Activated T-cell treated with anti-CD3 and anti-CD28 coated beads, Interleukin-2, amount 50 U/mL, for 1 hour (primary cell): ENCODE data around the gene UIMC1.

ENCODE experiments used
- DNase-seq: peaks from one replicate; pipeline ENCODE4 v3.0.0-alpha.2; 2020

Gene UIMC1

GRCh38 chr5:176866707-176867310 lies 139.8 kb downstream of the UIMC1 start:
- DNase-seq, result no peak

DNA sequence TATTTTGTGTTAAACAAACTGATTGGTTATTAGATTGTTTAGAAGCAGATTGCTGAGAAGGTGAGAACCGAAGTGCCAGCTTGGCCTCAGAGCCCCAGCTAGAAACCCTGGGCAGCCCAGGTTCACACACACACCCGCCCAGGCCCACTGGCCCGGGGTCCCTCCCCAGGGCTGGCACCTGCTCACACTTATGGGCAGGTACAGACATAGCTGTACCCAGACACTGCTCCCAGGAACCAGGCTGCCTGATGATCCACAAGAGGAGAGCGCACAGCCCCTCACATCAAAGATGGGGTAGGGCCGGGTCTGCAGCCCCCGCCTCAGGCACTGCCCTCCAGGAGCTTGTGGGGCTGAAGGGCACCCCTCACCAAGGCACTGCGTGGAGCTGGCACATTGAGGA lies 140.6 kb downstream of the UIMC1 start:
- DNase-seq, result no peak

DNA sequence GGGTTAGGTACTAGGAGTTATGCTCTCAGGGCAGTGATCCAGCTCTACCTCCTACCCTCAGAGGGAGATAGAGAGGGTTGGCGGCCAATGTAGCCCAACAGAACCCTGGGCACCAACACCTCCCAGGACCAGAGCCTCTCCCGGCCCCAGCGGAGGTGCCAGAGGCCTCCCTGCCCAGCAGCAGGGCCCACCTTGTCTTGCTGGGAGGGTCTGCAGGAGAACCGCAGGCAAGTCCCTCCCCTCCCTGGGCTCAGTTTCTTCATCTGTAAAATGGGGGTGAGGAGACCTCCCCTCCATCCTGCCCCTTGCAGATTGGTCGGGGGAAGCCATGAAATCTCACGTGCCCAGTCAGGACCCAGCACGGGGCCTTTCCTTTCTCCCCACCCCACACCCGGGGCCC lies 141.8 kb downstream of the UIMC1 start:
- DNase-seq, result no peak

DNA sequence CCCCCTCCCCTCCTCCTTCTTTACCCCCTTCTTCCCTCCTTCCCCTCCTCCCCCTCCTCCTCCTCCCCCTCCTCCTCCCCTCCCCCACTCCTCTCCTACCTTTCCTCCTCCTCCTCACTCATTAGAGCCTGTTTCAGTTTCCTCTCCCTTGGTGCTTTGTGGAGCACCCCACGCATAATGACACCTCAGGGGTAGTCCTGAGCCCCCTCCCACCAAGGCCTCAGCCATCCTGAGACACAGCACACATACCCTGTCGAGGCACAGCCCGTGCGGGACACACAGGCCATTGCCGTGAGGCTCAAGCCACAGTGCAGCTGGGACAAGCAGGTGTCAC lies 142.8 kb downstream of the UIMC1 start:
- DNase-seq, result no peak

DNA sequence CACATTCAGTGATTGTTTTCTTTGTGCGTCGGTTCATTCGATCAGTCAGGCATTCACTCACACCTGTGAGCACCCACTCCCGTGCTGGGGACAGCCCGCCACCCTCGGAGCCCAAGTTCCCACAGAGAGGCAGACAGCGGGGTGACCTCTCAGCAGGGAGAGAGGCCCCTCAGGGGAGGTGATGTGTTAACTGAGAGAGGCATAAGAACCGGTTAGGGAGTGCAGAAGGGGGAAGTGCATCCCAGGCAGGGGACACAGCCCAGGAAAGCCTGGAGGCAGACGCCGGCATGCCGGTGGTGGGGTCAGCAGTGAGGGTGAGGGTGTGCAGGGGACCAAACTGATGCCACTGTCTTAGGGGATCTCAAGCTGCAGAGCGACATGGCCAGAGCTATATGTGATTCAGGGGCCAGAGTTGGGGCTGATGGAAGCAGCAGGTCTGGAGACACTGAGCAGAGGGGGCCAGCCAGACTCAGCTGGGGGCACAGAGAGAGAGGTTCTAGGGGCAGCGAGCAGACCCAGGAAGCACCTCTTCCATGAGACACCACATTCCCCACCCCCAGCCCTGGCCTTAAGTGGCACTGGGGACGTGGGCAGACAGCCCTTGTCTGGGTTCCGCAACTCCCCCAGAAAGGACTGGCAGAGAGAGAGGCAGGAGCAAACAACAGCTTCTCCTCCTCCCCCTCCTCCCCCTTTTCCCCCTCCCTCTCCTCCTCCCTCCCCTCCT lies 143.4 kb downstream of the UIMC1 start:
- no peak for DNase-seq

GRCh38 chr5:176862330-176862995 lies 144.1 kb downstream of the UIMC1 start:
- DNase-seq, result no peak

GRCh38 chr5:176861276-176861675 lies 145.3 kb downstream of the UIMC1 start:
- no peak for DNase-seq

DNA sequence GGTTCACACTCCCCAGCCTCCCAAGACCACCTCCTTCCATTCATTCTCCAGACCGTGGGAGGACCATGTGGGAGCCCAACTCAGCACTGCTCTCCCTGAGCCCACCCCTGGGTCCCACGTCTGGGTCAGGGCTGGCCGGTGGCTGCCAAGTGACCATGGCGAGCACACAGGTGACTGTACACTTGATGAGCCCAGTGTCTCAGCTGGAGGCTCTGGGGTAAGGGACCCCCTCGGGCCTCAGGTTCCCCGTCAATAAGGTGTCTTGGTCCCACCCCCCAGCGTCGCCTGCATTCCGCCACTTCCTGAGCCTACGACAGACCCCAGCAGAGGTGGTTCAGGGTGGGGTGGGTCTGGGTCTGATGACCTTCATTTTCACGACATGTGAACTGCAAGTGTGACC lies 146.2 kb downstream of the UIMC1 start:
- no peak for DNase-seq

DNA sequence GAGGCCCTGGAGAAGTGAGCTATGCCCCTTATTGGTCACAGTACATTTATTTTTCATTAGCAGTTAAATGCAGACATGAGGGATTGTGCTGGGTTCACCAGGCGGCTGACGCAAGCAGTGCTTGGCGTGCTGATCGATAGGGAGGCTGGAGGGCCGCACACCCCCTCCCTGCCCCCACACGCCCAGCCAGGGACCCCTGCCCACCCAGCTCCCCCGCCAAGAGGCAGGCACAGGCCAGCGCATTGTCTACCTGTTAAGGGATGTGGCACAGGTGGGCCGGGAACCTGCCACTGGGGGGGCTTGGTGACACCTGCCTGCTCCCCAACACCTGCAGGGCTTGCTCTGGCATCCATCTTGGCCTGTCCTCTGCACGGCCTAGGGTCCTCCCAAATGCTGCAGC lies 146.7 kb downstream of the UIMC1 start:
- DNase-seq, result no peak

- no peak for DNase-seq
These were observed 148.7 kb downstream of the UIMC1 start for GRCh38 chr5:176857894-176858273.

GRCh38 chr5:176857216-176857893 lies 149.2 kb downstream of the UIMC1 start:
- no peak for DNase-seq

GRCh38 chr5:176856746-176857145 lies 149.8 kb downstream of the UIMC1 start:
- DNase-seq, result no peak

DNA sequence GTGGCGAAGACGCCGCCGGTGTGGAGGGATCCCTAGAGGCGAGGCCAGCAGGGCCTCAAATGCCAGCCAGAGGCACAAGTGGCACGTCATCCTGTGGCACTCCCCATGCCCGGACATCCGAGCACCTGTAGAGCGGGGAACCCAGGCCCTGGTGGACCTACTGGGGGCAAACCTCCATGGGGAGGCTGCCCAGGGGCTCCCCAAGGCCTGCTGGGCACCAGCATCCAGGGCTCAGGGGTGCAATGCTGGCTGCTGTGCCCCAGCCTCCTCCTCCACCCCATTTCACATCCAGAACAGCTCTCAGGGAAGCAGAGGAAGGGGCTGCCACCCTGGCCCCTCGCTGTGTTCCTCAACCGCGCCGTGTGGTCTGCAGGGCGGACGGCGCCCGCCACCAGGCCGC lies 151.0 kb downstream of the UIMC1 start:
- DNase-seq, result no peak
